Peyer's patch (tissue), 4 donors: ENCODE measurements around the gene C12orf76.

Source experiments
- POLR2A ChIP-seq, 2 donors: fragments of 450-650 bp; IDR thresholded peaks; one replicate each; pipeline ENCODE4 v1.5.1; 2017; ENCODE audit warnings: antibody characterized with exemption in 2 of 2, mild to moderate bottlenecking in 2 of 2, moderate library complexity in 2 of 2
- TF ChIP-seq, protein P1 (sequence below), 6 experiments: fragments of 450-650 bp in 4 of 6; fragments of 200-600 bp in 2 of 6; sonication (generic) in 1 of 6; IDR thresholded peaks; one replicate each; pipeline ENCODE4 v1.5.1; 2017 to 2019; ENCODE audit warnings: antibody characterized with exemption in 6 of 6, mild to moderate bottlenecking in 3 of 6, moderate library complexity in 1 of 6

DNA sequence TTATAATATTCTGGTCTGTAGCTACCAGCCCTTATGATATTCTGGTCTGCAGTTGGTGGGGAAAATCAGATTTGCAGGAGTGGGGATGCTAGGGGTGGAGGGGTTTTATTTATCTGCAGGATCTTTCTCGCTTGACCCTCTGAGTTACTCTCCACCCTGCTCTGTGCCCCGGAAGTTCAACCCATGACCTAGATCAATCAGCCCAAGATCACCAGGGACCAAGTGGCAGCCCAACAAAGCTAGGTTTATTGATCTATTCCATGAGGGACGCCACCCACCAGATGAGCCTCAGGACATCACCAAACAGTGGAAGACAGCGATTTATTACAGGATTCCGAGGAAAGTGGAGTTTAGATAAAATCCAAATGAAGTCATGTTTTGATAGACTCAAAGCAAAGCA, 25.8 kb upstream of the C12orf76 start:
- TF ChIP-seq POLR2A (IDR thresholded peaks at IDR 0.05), result no peak
- TF ChIP-seq, protein P1, sequence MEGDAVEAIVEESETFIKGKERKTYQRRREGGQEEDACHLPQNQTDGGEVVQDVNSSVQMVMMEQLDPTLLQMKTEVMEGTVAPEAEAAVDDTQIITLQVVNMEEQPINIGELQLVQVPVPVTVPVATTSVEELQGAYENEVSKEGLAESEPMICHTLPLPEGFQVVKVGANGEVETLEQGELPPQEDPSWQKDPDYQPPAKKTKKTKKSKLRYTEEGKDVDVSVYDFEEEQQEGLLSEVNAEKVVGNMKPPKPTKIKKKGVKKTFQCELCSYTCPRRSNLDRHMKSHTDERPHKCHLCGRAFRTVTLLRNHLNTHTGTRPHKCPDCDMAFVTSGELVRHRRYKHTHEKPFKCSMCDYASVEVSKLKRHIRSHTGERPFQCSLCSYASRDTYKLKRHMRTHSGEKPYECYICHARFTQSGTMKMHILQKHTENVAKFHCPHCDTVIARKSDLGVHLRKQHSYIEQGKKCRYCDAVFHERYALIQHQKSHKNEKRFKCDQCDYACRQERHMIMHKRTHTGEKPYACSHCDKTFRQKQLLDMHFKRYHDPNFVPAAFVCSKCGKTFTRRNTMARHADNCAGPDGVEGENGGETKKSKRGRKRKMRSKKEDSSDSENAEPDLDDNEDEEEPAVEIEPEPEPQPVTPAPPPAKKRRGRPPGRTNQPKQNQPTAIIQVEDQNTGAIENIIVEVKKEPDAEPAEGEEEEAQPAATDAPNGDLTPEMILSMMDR (IDR thresholded peaks at IDR 0.05), result no peak
